Activated T-cell treated with anti-CD3 and anti-CD28 coated beads for 24 hours (primary cell): ENCODE results near the gene ITGA5.

Experiments
- DNase-seq: peaks from one replicate; pipeline ENCODE4 v3.0.0-alpha.2; 2020; ENCODE audit warnings: low read depth

ITGA5 gene

DNA sequence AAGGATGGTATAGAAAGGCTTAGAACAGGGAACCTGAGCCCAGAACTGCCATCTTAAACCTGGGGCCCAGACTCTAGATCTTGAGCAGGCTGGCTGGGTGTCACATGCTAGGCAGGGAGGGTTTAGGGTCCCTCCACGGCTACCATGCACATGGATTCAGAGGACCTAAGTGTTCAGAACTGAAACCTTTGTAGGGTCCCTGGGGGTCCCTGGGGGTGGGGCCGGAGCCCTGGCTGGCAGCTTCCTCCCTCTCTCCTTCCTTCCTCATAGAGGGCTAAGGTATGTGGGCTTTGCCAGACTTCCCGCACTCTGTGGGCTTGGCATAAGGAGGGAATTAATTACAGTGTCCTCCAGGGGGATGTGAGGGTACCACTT is 29.9 kb downstream of the ITGA5 start:
- no peak for DNase-seq

DNA sequence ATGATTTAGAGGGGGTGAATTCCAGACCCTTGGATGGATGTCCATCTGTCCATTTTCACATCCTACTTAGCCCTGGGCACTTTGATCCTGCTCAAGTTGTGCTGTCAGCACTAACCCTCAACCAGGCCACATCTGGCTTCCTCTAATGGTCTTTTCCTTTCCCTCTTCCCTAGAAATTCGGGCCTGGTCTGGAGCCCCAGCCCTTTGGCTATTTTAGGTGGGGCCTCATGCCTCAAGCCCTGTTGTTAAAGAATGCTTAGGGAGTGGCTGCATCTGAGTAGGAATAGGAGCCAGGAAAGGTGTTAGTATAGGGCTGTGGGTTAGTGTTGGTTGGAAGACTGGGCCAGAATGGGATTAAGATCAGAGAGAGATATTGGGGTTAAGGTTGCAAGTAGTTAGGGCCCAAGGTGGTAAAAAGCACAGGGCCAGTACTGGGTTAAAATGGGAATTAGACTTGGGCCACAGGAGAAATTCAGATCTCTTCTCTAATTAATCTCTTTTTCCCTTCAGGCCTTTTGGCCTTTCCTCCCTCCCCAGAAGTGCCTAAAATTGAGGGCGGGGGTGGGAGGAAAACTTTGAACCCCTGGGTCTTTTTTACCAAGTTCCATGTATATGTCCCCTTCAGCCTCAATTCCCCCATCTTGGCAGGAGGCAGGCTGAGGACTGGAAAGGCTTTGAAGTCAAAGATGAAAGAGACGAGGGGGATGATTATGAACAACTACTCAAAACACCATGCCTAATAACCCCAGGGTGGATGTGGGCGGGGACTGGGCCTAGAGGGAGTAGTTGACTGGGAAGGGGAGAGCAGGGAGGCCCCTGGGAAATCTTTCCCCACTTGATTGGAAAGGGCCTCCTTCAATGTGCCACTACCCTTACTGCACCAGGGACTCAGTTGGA is 30.6 kb downstream of the ITGA5 start:
- no peak for DNase-seq

DNA sequence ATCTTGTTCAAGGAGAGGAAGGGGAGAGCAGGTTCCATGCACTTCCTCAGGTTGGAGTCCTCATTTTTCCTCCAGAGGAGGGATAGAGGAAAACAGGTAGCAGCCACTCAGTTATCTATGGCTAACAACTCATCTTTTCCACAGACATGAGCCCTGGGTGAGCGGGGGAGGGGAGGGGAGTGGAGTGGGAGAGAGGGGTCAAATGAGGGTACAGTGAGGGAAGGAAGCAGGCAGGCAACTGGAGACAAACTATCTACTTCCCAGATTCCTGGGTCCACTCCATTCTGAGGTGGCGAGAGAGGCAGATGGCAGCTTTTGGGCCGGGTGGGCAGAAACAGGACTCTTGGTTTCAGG is 32.0 kb downstream of the ITGA5 start:
- DNase-seq, result no peak

DNA sequence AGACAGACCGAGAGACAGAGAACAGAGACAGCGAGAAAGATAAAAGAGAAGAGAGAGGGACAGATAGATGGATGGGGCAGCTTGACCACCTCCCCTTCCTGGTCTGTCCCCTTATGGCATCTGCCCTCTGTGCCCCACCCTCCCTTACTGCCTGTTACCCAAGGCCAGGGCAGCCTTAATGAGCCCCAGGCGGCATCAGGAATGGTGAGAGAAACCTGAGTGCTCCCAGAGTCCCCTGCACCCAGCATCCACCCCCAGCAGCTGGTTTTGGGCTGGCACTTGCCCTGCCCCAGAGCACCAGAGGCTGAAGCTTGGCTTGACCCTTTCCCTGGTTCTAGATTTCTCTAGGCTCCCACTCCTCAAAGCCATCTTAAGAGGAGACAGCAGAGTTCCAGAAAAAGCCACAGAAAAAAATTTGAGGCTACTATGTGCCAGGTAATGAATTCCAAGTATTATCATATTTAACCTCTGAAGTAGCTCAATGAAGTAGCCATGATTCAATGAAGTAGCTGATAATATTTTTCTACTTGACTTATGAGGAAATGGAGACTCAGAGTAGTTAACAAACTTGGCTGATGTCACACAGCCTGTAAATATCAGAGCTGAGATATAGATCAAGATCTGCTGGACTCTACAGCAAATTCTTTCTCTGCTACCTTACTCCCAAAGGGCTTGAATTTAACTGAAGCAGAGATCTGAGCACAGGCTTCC is 32.5 kb downstream of the ITGA5 start:
- no peak for DNase-seq

DNA sequence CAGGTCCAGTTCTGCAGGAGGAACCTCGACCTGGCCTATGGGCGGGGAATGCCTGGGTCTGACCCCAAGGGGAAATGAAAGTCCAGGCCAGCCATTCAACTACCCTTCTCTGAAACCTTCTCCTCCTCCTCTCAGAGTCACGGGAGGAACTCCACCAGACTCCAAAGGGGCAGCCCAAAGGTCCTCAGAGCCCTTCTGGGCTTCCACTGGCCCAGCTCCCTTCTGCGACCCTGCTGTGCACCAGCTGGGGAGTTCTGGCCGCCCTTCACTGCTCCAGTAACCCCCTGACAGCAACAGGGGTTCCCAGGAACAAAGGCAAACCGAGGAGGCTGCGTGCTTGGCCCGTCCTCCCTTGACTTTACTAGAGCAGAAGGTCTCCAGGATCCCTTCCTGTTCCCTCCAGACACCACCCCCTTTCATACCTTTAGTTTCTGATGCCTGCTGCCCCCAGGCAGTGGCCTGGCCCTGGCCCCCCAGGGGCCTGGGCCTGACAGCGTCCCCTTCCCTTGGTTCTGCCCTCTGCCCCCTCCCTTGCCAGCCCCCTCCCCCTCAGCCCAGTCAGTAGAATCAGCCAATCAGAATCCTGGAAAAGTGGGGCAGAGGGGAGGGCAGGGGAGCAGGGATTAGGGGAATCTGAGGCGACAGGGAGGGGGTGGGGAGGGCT is 33.7 kb downstream of the ITGA5 start:
- DNase-seq, result no peak

DNA sequence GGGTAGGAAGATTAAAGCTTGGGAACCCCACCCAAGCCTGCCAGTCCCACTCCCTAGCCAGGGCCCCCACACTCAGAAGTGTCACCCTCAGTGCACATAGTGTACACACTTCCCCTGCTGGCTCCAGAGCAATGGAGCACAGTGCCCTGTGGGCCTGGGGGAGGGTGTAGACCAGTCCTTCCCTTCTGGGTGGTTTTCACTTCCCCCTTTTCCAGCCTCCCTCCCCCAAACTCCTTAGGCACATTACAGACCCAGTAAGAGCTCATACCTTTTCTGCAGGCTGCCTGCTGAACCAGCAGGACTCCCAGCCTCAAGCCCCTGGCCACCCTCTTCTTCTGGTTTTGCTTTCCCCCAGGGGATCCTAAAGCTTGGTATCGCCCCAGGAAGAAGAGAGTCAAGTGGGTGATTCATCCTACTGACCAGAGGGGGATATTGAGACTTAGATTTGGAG is 34.5 kb downstream of the ITGA5 start, which contains the start of gene ZNF385A:
ZNF385A (minus strand) TSS at position 143 of the 451 bp plus-strand sequence. CDS start 219 bp downstream, outside the sequence.
- no peak for DNase-seq

DNA sequence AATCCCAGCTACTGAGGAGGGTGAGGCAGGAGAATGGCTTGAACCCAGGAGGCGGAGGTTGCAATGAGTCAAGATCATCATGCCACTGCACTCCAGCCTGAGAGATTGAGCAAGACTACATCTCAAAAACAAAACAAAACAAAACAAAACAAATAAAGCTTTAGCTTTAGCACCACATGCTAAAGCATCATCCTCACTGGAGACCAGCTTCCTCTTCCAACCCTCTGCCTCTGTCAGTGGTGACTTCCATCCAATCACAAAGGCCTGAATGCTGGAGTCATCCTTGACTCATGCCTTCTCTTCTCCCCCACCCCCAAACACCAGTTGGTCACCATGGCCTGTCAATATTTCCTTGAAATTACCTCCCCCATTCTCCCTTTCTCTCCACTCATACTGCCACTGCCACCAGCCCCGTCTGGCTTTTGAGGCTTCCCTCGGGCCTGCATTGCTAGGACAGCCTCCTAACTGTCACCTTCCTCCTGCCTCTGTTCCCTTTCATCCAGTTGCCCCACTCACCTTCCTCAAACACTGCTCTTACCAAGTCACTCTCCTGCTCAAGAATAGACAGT is 35.9 kb downstream of the ITGA5 start:
- DNase-seq, result no peak

DNA sequence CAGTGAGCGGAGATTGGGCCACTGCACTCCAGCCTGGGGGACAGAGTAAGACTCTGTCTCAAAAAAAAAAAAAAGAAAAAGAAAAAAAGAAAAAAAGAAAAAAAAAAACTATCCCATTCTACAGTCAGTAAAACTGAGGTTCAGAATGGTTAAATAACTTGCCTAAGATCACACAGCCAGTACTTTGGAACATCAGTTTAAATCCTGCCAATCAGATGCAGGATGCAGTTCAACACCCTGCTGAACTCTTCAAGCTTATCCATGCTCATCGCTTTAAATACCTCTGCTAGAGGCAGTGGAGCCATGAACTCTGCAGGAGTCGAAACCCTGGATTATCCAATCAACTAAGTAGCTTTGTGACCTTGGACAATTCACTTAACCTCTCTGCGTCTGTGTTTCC is 37.9 kb downstream of the ITGA5 start:
- no peak for DNase-seq

DNA sequence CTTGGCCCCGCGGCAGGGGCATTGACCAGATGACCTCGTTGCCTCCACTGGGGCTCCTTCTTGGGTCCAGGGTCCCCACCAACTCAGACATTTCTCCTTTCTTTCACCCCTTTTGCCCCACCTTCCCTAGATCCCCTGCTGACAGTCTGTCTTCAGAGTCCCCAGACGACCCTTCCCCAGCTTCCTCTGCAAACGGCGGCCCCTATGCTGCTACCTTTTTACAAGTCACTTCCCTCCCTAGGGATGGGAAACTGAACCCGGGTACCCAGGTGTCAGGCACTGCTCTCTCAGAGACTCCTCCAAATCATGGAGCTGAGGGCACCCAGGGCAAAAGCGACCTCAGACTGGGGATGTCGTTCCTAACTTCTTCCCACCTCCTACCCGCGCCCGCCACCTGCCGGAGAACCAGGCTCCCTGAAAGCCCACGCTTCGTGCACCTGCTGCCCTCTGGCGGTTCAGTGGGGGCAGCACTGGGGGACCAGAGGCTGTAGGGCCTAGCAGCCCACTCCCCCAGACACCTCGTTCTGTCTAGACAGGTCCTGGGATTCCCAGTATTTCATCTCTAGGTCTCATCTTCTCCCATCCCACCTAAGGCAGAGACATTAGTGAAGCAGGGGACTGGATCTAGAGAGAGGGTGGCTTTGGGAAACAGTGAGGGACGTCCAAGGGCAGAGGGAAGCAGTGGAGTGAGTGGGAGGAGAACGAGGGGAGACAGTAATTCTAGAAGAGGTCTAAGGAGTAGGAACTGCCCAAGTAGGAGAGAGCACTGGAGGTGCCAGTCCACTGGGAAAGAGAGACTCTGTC is 39.5 kb downstream of the ITGA5 start:
- peak; percentile 83 for DNase-seq

DNA sequence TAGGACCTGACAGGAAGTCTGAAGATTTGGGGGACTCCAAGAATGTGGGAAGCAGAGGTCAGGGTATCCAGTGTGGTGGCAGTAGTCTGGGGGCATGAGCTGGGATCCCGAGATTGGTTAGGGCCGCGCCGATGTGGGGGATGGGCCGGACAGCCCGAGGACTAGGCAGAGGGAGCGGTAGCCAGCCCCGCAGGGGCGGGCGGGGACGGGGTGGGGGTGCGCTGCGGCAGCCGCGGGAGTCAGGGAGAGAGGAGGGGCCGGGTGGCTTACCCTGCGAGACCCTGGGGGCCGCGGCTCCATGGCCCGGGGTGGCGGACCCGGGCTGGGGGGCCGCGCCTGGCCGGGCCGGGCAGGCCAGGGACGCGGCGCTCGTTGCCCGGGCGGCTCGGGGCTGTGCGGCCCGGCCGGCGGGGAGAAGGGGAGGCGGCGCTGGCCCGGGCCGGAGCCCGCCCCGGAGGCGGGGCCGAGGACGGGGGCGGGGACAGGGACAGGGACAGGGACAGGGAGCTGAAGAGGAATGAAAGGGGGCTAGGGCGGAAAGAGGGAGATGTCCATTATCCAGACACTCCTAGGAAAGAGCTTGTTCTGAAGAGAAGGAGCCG is 40.2 kb downstream of the ITGA5 start:
- no peak for DNase-seq

DNA sequence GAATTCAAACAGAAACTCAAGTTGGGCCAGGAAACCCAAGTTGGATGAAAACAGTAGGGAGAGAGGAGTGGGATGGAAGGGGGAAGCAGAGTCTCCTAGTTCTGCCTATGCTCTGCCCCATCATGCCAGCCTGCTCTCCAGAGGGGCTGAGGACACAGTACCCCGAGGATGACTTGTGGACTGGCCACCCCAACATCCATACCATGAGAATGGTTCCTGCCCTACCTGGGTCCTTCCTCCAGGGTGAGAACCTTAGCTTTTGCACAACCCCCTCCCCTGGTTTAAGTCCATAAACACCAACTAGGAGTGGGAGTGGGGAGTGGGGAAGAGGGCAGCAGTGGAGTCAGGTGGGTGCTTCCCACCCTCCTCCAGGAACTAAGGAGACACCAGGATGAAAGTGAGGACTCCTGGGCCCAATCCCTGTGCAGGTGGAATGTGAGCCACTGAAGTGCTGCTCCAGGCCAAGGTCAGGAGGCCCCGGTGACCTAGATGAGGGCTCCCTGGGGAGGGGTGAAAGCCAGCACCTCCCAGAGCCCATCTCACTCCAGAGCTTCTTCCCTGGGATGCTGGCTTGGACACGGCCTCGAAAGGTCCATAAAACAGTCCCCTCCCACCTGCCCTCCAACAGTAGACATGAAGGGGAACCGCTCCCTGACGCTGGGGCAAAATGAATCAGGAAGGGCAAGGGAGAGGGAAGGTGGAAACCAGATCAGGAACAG is 41.1 kb downstream of the ITGA5 start:
- no peak for DNase-seq

DNA sequence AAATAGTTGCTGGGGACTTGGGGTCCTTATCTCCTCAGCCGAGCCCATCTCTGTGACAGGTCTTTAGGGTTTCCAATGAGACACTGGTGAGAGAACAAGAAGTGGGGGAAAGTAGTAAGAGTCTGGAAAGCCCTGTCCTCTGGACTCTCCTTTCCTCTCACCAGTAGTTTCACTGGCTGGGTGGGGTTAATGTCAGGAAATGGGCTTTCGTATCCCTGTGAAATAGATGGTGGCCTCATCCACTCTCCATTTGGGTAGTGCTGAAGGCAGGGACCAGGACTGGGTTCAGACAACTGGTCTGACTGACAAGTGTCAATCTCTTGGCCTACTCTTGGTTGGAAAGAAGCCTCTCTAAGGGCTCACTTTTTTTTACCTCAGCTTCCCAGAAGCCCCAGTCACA is 42.1 kb downstream of the ITGA5 start:
- no peak for DNase-seq

DNA sequence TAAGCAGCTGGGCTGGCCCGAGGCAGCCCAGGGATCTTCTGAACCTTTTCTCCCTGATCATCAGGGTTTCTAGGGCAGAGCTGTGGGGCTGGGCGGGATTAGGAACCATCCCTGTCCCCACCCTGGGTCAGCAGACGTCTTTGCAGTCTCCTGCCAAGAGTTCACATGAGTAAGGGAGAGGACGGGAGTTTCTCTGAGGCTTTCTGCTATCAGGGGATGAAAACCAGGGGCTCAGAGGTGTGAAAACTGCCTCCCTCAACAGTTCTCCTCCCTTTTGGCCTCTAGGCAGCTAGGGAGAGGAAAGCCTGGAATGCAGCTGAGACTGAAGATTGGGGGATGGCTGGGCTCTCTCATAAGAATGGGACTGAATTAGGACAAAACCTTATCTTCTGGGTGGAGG is 42.5 kb downstream of the ITGA5 start:
- DNase-seq, result no peak

DNA sequence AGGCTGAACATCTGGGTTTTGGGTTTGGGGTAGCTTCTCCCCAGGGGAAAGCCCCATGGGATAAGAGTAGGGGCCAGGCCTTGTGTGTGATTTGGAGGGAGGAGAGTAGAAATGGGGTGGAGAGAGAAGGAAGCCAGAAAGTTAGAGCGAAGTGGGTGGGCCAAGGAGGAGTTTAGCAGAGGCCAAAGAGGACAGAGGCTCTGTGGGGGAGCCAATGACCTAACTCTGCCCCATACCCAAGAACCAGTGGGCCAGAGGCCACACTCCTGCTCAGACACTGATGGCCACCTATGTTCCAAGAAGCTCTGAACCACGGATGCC is 43.8 kb downstream of the ITGA5 start:
- DNase-seq, result no peak

DNA sequence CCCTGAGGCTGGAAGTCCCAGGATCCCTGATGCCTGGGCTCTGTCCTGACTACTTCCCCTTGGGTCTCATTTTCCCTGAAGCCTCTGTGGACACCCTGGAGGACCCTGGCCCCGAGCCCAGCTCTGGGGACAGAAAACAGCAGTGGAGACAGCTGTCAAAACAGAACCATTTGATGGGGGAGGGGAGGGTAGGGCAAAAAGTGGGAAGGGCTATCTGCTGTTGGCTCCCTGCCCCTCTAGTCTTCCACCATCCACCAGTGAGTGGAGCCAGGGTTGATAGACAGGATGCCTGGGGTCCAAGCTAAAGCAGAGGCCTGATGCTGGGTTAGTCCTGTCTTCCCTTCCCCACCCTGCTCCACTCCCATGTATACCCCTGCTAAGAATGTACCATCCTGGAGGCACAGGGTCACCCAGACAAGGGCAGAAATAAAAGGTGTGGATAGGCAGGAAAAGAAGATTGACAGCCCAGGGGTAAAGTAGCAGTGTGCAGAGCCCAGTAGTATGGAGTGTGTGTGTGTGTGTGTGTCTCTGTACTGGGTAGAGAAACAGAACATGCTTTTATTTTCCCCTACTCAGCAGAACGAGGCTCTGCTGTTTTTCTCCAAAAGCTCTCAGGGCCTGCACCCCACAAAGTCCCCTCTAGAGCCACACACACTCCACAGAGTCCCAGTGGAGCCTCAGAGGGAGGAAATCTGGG is 44.4 kb downstream of the ITGA5 start:
- no peak for DNase-seq

DNA sequence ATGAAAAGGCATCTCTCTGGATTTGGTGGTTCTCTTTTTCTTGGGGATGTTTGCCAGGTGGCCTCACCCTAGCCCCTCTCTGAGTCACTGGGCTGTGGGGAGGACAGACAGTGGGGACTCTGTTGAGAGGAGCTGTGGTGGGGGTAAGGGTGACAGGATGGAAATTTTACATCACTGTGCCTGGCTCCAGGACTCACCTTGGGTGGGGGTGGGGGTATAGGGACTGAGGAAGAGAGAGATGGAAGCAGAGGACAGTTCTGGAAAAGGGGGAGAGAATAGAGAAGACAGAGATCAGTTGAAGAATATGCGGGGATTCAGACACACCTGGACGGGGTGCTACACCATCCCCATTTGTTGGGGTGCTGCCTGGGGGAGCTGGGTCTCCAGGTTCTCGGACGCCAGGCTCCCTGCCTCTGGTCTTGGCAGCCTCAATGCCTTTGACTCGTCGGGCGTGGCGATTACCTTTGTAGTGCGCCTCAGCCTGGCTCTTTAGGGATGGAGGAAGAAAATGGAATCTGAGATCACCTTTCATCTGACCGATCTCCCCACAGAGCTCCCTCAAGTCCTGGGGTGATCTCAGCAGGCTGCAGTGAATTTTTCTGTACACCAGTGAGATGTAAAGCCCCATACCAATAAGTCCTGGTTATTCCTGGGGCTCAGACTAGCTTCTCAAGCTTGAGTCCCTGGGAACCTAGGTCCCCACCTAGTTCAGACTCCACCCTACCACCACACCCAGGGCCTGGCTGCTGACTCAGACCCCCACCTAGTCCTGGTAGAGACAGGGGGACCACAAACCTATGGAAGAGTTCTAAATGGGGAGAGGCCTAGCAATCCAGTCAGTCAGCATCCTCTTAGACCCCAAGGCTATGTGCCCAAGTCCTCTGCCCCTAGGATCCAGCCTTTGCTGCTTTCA is 45.2 kb downstream of the ITGA5 start:
- DNase-seq, result no peak

DNA sequence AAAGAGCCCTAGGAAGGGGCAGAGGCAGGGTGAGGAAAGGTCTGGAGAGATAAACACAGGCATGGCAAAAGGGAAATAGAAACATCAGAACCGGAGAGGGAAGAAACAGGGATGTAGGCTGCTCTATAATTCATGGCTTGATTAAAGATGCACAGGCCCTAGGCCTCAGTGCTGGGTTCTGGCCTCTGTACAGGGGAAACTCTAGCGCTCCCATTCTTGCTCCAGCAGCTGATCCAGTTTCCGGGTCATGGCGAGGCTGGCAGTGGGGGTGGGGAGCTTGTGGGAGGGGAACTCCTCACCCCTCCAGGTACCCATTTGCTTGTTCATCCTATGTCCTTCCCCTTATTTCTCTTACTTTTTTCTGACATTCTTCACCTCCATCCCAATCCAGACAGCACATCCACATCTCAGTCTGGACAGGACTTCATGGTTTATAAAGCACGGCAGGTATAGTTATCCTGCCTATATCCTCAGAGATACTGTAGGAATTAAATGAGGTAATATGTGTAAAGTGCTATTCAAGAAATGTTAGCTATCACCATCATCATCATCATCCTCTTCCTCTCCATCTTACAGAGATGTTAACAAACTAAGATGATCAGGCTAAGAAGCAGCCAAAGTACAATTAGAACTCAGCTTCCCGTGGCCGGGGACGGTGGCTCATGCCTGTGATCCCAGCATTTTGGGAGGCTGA is 46.8 kb downstream of the ITGA5 start:
- no peak for DNase-seq

DNA sequence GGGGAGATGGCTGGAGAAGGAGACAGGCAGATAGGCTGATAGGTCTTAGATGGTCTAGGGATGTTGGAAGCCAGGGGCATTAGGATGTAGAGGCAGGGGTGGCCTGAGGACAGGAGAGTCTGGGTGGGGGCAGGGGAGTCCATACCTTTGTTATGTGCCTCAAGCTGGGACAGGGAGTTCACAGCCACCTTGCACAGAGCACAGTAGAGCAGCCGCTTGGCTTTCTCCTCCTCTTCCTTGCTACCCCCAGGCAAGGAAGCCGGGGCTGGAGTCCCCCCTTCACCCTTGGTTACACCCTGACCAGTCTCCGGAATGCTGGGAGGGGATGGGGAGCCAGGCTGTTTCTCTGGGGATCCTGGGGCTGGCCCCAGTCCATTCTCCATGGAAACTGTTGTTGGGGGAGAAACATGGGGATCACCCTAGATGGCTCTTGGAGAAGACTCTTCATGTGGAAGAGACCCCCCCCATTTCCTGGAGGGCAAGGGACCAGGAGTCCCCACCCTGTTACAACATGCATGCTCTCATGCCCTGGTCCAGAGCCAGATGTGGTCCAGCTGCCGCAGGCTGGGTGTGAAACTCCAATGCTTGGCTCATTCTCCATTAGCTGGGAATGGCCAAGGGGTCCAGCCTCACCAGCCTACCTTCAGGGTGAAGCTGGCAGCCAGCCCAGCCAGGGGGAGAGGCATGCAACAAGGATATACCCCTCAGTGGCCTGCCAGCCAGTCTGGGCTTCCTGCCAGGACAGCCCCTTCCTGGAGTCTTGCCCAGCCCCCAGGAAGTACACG is 47.5 kb downstream of the ITGA5 start:
- no peak for DNase-seq
